Stimulated activated naive CD8-positive, alpha-beta T cell treated with anti-CD3 and anti-CD28 coated beads, Interleukin-15, amount 100 ng/mL, for 72 hours (primary cell): ENCODE results near the gene LUZP1.
"Not testable (repeated sequence)": the region's sequence is repeated elsewhere in the genome, so short reads cannot be mapped to it uniquely, and the experiment has no call there.

ENCODE experiments used
- ATAC-seq: fragments of 150-1000 bp; cut with Tn5 transposase; 2 replicates; pipeline ENCODE4 v1.10.0; 2021; ENCODE audit warnings: mild to moderate bottlenecking, moderate library complexity
- DNase-seq, 2 donors: peaks; one replicate each; pipeline ENCODE4 v3.0.0; 2021 to 2022
- H3K27ac Mint-ChIP-seq, 2 donors: one replicate each; pipeline ENCODE4 v1.8.0; 2022; ENCODE audit warnings: mild to moderate bottlenecking in 2 of 2, mixed read lengths in 2 of 2, moderate library complexity in 2 of 2
- H3K27me3 Mint-ChIP-seq: one replicate; pipeline ENCODE4 v1.8.0; 2022; ENCODE audit warnings: mixed read lengths
- H3K4me1 Mint-ChIP-seq: one replicate; pipeline ENCODE4 v1.8.0; 2022; ENCODE audit warnings: mild to moderate bottlenecking, mixed read lengths
- H3K4me3 Mint-ChIP-seq, 2 donors: one replicate each; pipeline ENCODE4 v1.8.0; 2022; ENCODE audit warnings: mild to moderate bottlenecking in 2 of 2, mixed read lengths in 2 of 2, moderate library complexity in 1 of 2
- H3K9me3 Mint-ChIP-seq, 2 donors: one replicate each; pipeline ENCODE4 v1.8.0; 2022; ENCODE audit warnings: mixed read lengths in 2 of 2

The LUZP1 gene

GRCh38 chr1:23196627-23197328 lies 28.1 kb upstream of the LUZP1 start:
- ATAC-seq = no peak
- no peaks in the 10 kb centered on the region for H3K9me3 Mint-ChIP-seq
- DNase-seq = no peak
- H3K27ac Mint-ChIP-seq = no peak overlapping the region
- H3K4me3 Mint-ChIP-seq = no peak overlapping the region
- peaks cover 18% of the 10 kb centered on the region for H3K27me3 Mint-ChIP-seq
- H3K4me1 Mint-ChIP-seq = no peaks in the 10 kb centered on the region

- Mint-ChIP-seq H3K27me3 (peaks cover 21% of the 10 kb centered on the region), H3K9me3 (no peaks in the 10 kb centered on the region), H3K4me1 (no peaks in the 10 kb centered on the region), H3K4me3 (no peak overlapping the region), H3K27ac (no peak overlapping the region)
- no peak for ATAC-seq
- DNase-seq = no peak
These were observed 25.7 kb upstream of the LUZP1 start for GRCh38 chr1:23194119-23194984.

GRCh38 chr1:23193391-23194118 lies 24.9 kb upstream of the LUZP1 start:
- Mint-ChIP-seq H3K9me3 (no peaks in the 10 kb centered on the region), H3K4me3 (no peak overlapping the region), H3K27me3 (peaks cover 21% of the 10 kb centered on the region), H3K27ac (no peak overlapping the region), H3K4me1 (no peaks in the 10 kb centered on the region)
- ATAC-seq (no peak), DNase-seq (no peak)

GRCh38 chr1:23191199-23191598 lies 22.5 kb upstream of the LUZP1 start:
- Mint-ChIP-seq H3K27me3 (peaks cover 21% of the 10 kb centered on the region), H3K4me1 (no peaks in the 10 kb centered on the region), H3K27ac (no peak overlapping the region), H3K4me3 (no peak overlapping the region), H3K9me3 (no peaks in the 10 kb centered on the region)
- DNase-seq (no peak), ATAC-seq (no peak)

- not testable (repeated sequence) for H3K9me3 Mint-ChIP-seq, H3K27ac Mint-ChIP-seq, ATAC-seq, H3K4me3 Mint-ChIP-seq, H3K4me1 Mint-ChIP-seq, DNase-seq
- peaks cover 21% of the 10 kb centered on the region for H3K27me3 Mint-ChIP-seq
These were observed 20.3 kb upstream of the LUZP1 start for GRCh38 chr1:23188936-23189452.

- ATAC-seq (no peak), DNase-seq (no peak)
- H3K27ac Mint-ChIP-seq = no peak overlapping the region
- H3K4me1 Mint-ChIP-seq = peaks cover 8% of the 10 kb centered on the region
- no peaks in the 10 kb centered on the region for H3K9me3 Mint-ChIP-seq
- H3K27me3 Mint-ChIP-seq = peaks cover 21% of the 10 kb centered on the region
- H3K4me3 Mint-ChIP-seq = no peak overlapping the region
These were observed 19.8 kb upstream of the LUZP1 start for GRCh38 chr1:23188434-23188884.

- no peak overlapping the region for H3K4me3 Mint-ChIP-seq
- no peaks in the 10 kb centered on the region for H3K9me3 Mint-ChIP-seq
- no peak overlapping the region for H3K27ac Mint-ChIP-seq
- peaks cover 21% of the 10 kb centered on the region for H3K27me3 Mint-ChIP-seq
- ATAC-seq = no peak
- DNase-seq = no peak
- H3K4me1 Mint-ChIP-seq = peaks cover 8% of the 10 kb centered on the region
These were observed 19.0 kb upstream of the LUZP1 start for GRCh38 chr1:23187637-23188036.

- H3K9me3 Mint-ChIP-seq = no peaks in the 10 kb centered on the region
- no peak overlapping the region for H3K4me3 Mint-ChIP-seq
- peaks cover 8% of the 10 kb centered on the region for H3K4me1 Mint-ChIP-seq
- H3K27ac Mint-ChIP-seq = peak overlapping the region in 1 of 2 donors; percentile 28
- no peak for DNase-seq
- peaks cover 21% of the 10 kb centered on the region for H3K27me3 Mint-ChIP-seq
- no peak for ATAC-seq
These were observed 16.7 kb upstream of the LUZP1 start for GRCh38 chr1:23185381-23185780.

- no peak for ATAC-seq
- peak overlapping the region; percentile 50 to 73 for H3K4me3 Mint-ChIP-seq
- peak; percentile 27 to 39 for DNase-seq
- H3K4me1 Mint-ChIP-seq = peaks cover 8% of the 10 kb centered on the region
- H3K9me3 Mint-ChIP-seq = no peaks in the 10 kb centered on the region
- H3K27me3 Mint-ChIP-seq = peaks cover 25% of the 10 kb centered on the region
- H3K27ac Mint-ChIP-seq = peak overlapping the region in 1 of 2 donors; percentile 62
These were observed 15.7 kb upstream of the LUZP1 start for GRCh38 chr1:23184212-23184934.

GRCh38 chr1:23179862-23180261 lies 11.2 kb upstream of the LUZP1 start:
- ATAC-seq (no peak), DNase-seq (no peak)
- Mint-ChIP-seq H3K4me3 (no peak overlapping the region), H3K27me3 (peaks cover 66% of the 10 kb centered on the region), H3K9me3 (no peaks in the 10 kb centered on the region), H3K4me1 (peaks cover 21% of the 10 kb centered on the region), H3K27ac (no peak overlapping the region)

GRCh38 chr1:23178950-23179349 lies 10.3 kb upstream of the LUZP1 start:
- no peak overlapping the region for H3K27ac Mint-ChIP-seq
- ATAC-seq (no peak), DNase-seq (no peak)
- peaks cover 65% of the 10 kb centered on the region for H3K27me3 Mint-ChIP-seq
- H3K4me3 Mint-ChIP-seq = no peak overlapping the region
- H3K9me3 Mint-ChIP-seq = peaks cover 0 to 5% of the 10 kb centered on the region in 2 donors
- peaks cover 21% of the 10 kb centered on the region for H3K4me1 Mint-ChIP-seq

- Mint-ChIP-seq H3K27ac (no peak overlapping the region), H3K4me1 (peaks cover 21% of the 10 kb centered on the region), H3K4me3 (no peak overlapping the region), H3K27me3 (peaks cover 59% of the 10 kb centered on the region), H3K9me3 (peaks cover 0 to 5% of the 10 kb centered on the region in 2 donors)
- no peak for DNase-seq
- no peak for ATAC-seq
These were observed 9.8 kb upstream of the LUZP1 start for GRCh38 chr1:23178414-23178813.

GRCh38 chr1:23177438-23178380 lies 9.1 kb upstream of the LUZP1 start:
- H3K27me3 Mint-ChIP-seq = peaks cover 55% of the 10 kb centered on the region
- H3K27ac Mint-ChIP-seq = no peak overlapping the region
- DNase-seq (peak; percentile 45 to 53), ATAC-seq (peak; percentile 87)
- peak overlapping the region; percentile 77 to 79 for H3K4me3 Mint-ChIP-seq
- H3K9me3 Mint-ChIP-seq = peaks cover 0 to 5% of the 10 kb centered on the region in 2 donors
- peaks cover 21% of the 10 kb centered on the region for H3K4me1 Mint-ChIP-seq

- H3K27ac Mint-ChIP-seq = no peak overlapping the region
- no peak for ATAC-seq
- no peak for DNase-seq
- H3K4me3 Mint-ChIP-seq = peak overlapping the region; percentile 77 to 79
- peaks cover 21% of the 10 kb centered on the region for H3K4me1 Mint-ChIP-seq
- H3K27me3 Mint-ChIP-seq = peaks cover 48% of the 10 kb centered on the region
- peaks cover 0 to 5% of the 10 kb centered on the region in 2 donors for H3K9me3 Mint-ChIP-seq
These were observed 8.4 kb upstream of the LUZP1 start for GRCh38 chr1:23177031-23177430.
